Measurements from ENCODE around the gene C5. TPM values are rescaled to one million over a fixed set of nuclear protein-coding genes. Genes with fewer than 3 reads are reported as not detected.

Gene C5
- total RNA-seq, 2 experiments from 2014 or later = 0.89 to 1.3 TPM

DNA sequence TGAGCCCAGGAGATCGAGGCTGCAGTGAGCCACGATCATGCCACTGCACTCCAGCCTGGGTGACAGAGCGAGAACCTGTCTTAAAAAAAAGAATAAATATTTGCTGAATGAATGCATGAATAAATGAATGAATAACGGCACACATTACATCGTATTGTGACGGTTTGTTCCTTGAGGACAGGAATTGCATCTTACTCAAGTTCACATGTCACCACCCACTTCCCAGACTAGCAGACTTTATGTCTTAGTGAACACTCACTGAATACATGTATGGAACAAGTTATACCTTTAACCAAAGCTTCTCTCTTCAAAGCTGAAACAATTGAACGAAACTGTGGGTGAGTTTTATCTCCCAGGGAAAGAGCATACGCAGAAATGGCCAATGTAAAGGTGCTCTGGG, 70.3 kb downstream of the C5 start:
- peaks cover 16% of the 10 kb centered on the region for H3K4me1 Mint-ChIP-seq (ENCODE audit: low read depth)
- H3K27ac Mint-ChIP-seq = no peak overlapping the region
- no peaks in the 10 kb centered on the region for H3K27me3 Mint-ChIP-seq
- Histone ChIP-seq H3K4me3 (ENCODE audit: low read length) (no peak overlapping the region), H3K9me3 (ENCODE audit: control insufficient read depth in 1 of 2, insufficient read depth in 1 of 2, low read length in 2 of 2) (no peaks in the 10 kb centered on the region), H3K27me3 (ENCODE audit: control insufficient read depth in 1 of 2, insufficient read depth in 2 of 2, low read length in 2 of 2) (no peaks in the 10 kb centered on the region), H3K36me3 (ENCODE audit: insufficient read depth, low read length) (no peaks in the 10 kb centered on the region), H3K4me1 (ENCODE audit: insufficient read depth, low read length) (peaks cover 9% of the 10 kb centered on the region), H3K27ac (ENCODE audit: low read depth in 1 of 2, low read length in 2 of 2) (no peak overlapping the region)
- CTCF ChIA-PET = no interaction called here
- DNase-seq = no peak
- POLR2A ChIA-PET = no interaction called here
- H3K36me3 Mint-ChIP-seq (ENCODE audit: low read depth) = no peaks in the 10 kb centered on the region
- ATAC-seq (ENCODE audit: poor library complexity) = no peak
- H3K4me3 Mint-ChIP-seq = no peak overlapping the region
- intact Hi-C loops (cut with DNase I, micrococcal nuclease) = loop anchor here (5.0 to 10.0 kb wide), 7 partner anchors 47 to 425 kb away; partner anchors contain the start of genes CNTRL (in 1 of the 2) and PHF19 (in 1 of the 2)
- H3K9me3 Mint-ChIP-seq = no peaks in the 10 kb centered on the region
- TF ChIP-seq, protein P1, sequence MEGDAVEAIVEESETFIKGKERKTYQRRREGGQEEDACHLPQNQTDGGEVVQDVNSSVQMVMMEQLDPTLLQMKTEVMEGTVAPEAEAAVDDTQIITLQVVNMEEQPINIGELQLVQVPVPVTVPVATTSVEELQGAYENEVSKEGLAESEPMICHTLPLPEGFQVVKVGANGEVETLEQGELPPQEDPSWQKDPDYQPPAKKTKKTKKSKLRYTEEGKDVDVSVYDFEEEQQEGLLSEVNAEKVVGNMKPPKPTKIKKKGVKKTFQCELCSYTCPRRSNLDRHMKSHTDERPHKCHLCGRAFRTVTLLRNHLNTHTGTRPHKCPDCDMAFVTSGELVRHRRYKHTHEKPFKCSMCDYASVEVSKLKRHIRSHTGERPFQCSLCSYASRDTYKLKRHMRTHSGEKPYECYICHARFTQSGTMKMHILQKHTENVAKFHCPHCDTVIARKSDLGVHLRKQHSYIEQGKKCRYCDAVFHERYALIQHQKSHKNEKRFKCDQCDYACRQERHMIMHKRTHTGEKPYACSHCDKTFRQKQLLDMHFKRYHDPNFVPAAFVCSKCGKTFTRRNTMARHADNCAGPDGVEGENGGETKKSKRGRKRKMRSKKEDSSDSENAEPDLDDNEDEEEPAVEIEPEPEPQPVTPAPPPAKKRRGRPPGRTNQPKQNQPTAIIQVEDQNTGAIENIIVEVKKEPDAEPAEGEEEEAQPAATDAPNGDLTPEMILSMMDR (IDR thresholded peaks at IDR 0.05) = no peak

GRCh38 chr9:120978987-120979386, 71.1 kb downstream of the C5 start:
- ChIA-PET CTCF (no interaction called here), POLR2A (no interaction called here)
- no peaks in the 10 kb centered on the region for H3K9me3 Mint-ChIP-seq
- no peaks in the 10 kb centered on the region for H3K27me3 Mint-ChIP-seq
- H3K4me1 ChIP-seq (ENCODE audit: insufficient read depth, low read length) = peaks cover 16% of the 10 kb centered on the region
- no peaks in the 10 kb centered on the region for H3K9me3 ChIP-seq (ENCODE audit: control insufficient read depth in 1 of 2, insufficient read depth in 1 of 2, low read length in 2 of 2)
- H3K4me3 Mint-ChIP-seq = no peak overlapping the region
- TF ChIP-seq, protein P1 (IDR thresholded peaks at IDR 0.05) = no peak
- no peak overlapping the region for H3K4me3 ChIP-seq (ENCODE audit: low read length)
- no peaks in the 10 kb centered on the region for H3K27me3 ChIP-seq (ENCODE audit: control insufficient read depth in 1 of 2, insufficient read depth in 2 of 2, low read length in 2 of 2)
- ATAC-seq (ENCODE audit: poor library complexity) (no peak), DNase-seq (no peak)
- intact Hi-C loops (cut with DNase I, micrococcal nuclease) = loop anchor here in 1 of 2 experiments (5.0 kb wide), 1 partner anchor 222 kb away; no protein-coding TSS in a partner anchor
- H3K36me3 ChIP-seq (ENCODE audit: insufficient read depth, low read length) = no peaks in the 10 kb centered on the region
- H3K27ac Mint-ChIP-seq = no peak overlapping the region
- H3K36me3 Mint-ChIP-seq (ENCODE audit: low read depth) = no peaks in the 10 kb centered on the region
- no peak overlapping the region for H3K27ac ChIP-seq (ENCODE audit: low read depth in 1 of 2, low read length in 2 of 2)
- H3K4me1 Mint-ChIP-seq (ENCODE audit: low read depth) = peaks cover 22% of the 10 kb centered on the region

- intact Hi-C loops (cut with DNase I, micrococcal nuclease) = loop anchor here in 1 of 2 experiments (5.0 kb wide), 1 partner anchor 220 kb away; no protein-coding TSS in a partner anchor
- Mint-ChIP-seq H3K4me3 (no peak overlapping the region), H3K36me3 (ENCODE audit: low read depth) (no peaks in the 10 kb centered on the region), H3K9me3 (no peaks in the 10 kb centered on the region), H3K27ac (no peak overlapping the region), H3K27me3 (no peaks in the 10 kb centered on the region), H3K4me1 (ENCODE audit: low read depth) (peaks cover 22% of the 10 kb centered on the region)
- no peak overlapping the region for H3K4me3 ChIP-seq (ENCODE audit: low read length)
- TF ChIP-seq, protein P1 (IDR thresholded peaks at IDR 0.05) = no peak
- H3K9me3 ChIP-seq (ENCODE audit: control insufficient read depth in 1 of 2, insufficient read depth in 1 of 2, low read length in 2 of 2) = no peaks in the 10 kb centered on the region
- ATAC-seq (ENCODE audit: poor library complexity) (no peak), DNase-seq (no peak)
- no peaks in the 10 kb centered on the region for H3K27me3 ChIP-seq (ENCODE audit: control insufficient read depth in 1 of 2, insufficient read depth in 2 of 2, low read length in 2 of 2)
- ChIA-PET CTCF (no interaction called here), POLR2A (interaction anchor here (0.6 kb wide), 1 partner anchor 46 kb away, joined by 3 read pairs; no protein-coding TSS in a partner anchor)
- H3K36me3 ChIP-seq (ENCODE audit: insufficient read depth, low read length) = no peaks in the 10 kb centered on the region
- H3K4me1 ChIP-seq (ENCODE audit: insufficient read depth, low read length) = peaks cover 16% of the 10 kb centered on the region
- H3K27ac ChIP-seq (ENCODE audit: low read depth in 1 of 2, low read length in 2 of 2) = no peak overlapping the region
These were observed 72.8 kb downstream of the C5 start for GRCh38 chr9:120977321-120977720.
